GM19452 (cell line): ENCODE data around the gene CFAP73.

ENCODE experiments used
- ATAC-seq: cut with Tn5 transposase; IDR thresholded peaks from one replicate; pipeline ENCODE4 v1.9.1; 2021; ENCODE audit not compliant: unreplicated experiment

The CFAP73 gene

GRCh38 chr12:113162102-113163029, 12.8 kb downstream of the CFAP73 start:
- no peak for ATAC-seq

GRCh38 chr12:113163030-113163360, 13.5 kb downstream of the CFAP73 start:
- no peak for ATAC-seq

GRCh38 chr12:113164014-113164413, 14.5 kb downstream of the CFAP73 start:
- ATAC-seq: no peak

- ATAC-seq: no peak
These were observed 16.3 kb downstream of the CFAP73 start for GRCh38 chr12:113165521-113166450.

GRCh38 chr12:113167868-113168267, 18.3 kb downstream of the CFAP73 start:
- ATAC-seq: no peak

- ATAC-seq: no peak
These were observed 20.2 kb downstream of the CFAP73 start for GRCh38 chr12:113169697-113170096.

GRCh38 chr12:113170457-113170856, 20.9 kb downstream of the CFAP73 start:
- ATAC-seq: no peak

GRCh38 chr12:113170926-113171325, 21.4 kb downstream of the CFAP73 start:
- no peak for ATAC-seq

- ATAC-seq: no peak
These were observed 22.0 kb downstream of the CFAP73 start for GRCh38 chr12:113171543-113171942.

- no peak for ATAC-seq
These were observed 22.7 kb downstream of the CFAP73 start for GRCh38 chr12:113172185-113172584.

- ATAC-seq: peak; percentile 50
These were observed 23.7 kb downstream of the CFAP73 start for GRCh38 chr12:113173081-113173698.

- ATAC-seq: no peak
These were observed 25.2 kb downstream of the CFAP73 start for GRCh38 chr12:113174461-113175384.

- no peak for ATAC-seq
These were observed 29.5 kb downstream of the CFAP73 start for GRCh38 chr12:113179023-113179422.

GRCh38 chr12:113180333-113180732, 30.8 kb downstream of the CFAP73 start:
- ATAC-seq: no peak

GRCh38 chr12:113181975-113182374, 32.5 kb downstream of the CFAP73 start:
- no peak for ATAC-seq

- no peak for ATAC-seq
These were observed 33.6 kb downstream of the CFAP73 start for GRCh38 chr12:113183030-113183589.

GRCh38 chr12:113184098-113184899, 34.8 kb downstream of the CFAP73 start:
- peak; percentile 60 for ATAC-seq

GRCh38 chr12:113184900-113185179, 35.3 kb downstream of the CFAP73 start:
- ATAC-seq: peak; percentile 83
